Psoas muscle (tissue), 8 donors: Measurements from ENCODE around the gene ELMO1. TPM values are rescaled to one million over a fixed set of nuclear protein-coding genes. Genes with fewer than 3 reads are reported as not detected.

ENCODE experiments used
- ATAC-seq, 4 donors: fragments of 200-7000 bp; cut with Tn5 transposase; one replicate each; pipeline ENCODE4 v1.9.1; 2020; ENCODE audit warnings: moderate library complexity in 3 of 4, mild to moderate bottlenecking in 2 of 4
- DNase-seq, 2 donors: peaks; one replicate each; pipeline ENCODE4 v3.0.0-alpha.2; 2020
- H3K27ac ChIP-seq: fragments of 200-600 bp; one replicate; pipeline ENCODE4 v1.8.0; 2022
- H3K27me3 ChIP-seq, 3 donors: fragments of 200-600 bp in 1 of 3; one replicate each; pipeline versions ENCODE4 v1.6.1 to v1.8.0; 2013 to 2022; ENCODE audit warnings: low read length in 2 of 3, mild to moderate bottlenecking in 2 of 3, moderate library complexity in 1 of 3; ENCODE audit not compliant: insufficient read depth in 3 of 3
- H3K36me3 ChIP-seq, 2 donors: fragments of 200-600 bp in 1 of 2; one replicate each; pipeline versions ENCODE4 v1.6.1 to v1.8.0; 2013 to 2022; ENCODE audit warnings: low read depth in 1 of 2, mild to moderate bottlenecking in 1 of 2, moderate library complexity in 1 of 2; ENCODE audit not compliant: insufficient read depth in 1 of 2
- H3K4me1 ChIP-seq: fragments of 200-600 bp; one replicate; pipeline ENCODE4 v1.8.0; 2022
- H3K4me3 ChIP-seq: fragments of 200-600 bp; one replicate; pipeline ENCODE4 v1.8.0; 2022; ENCODE audit warnings: mild to moderate bottlenecking
- H3K9me3 ChIP-seq: fragments of 200-600 bp; one replicate; pipeline ENCODE4 v1.8.0; 2022
- WGBS, 3 donors: extraction: QIAGEN DNeasy Blood & Tissue Kit; methylation state at CpG; one replicate each; pipeline versions ENCODE4 v1.1.6 to v1.1.7; 2013; 5-methylcytosine and 5-hydroxymethylcytosine counted together
- intact Hi-C, 2 donors: fragments of 100-400 bp; cut with DNase I; formaldehyde crosslinking; loops; one replicate each; pipeline versions ENCODE4 v1.11.0 to v1.14.2; 2022
- polyA plus RNA-seq, 3 donors: library from polyadenylated mRNA; stranded (reverse); fragments of 200-250 nt; gene quantifications; one replicate each; pipeline ENCODE4 v1.2.3, GENCODE V29; 2013
- total RNA-seq, 4 donors: library from RNA; stranded (reverse); fragmentation: NEBNext Ultra II Directional in 2 of 4; extraction: Animal tissue kit (Norgen Biotek cat#: 25700) in 2 of 4; gene quantifications; one replicate each; pipeline versions ENCODE4 v1.2.1 to v1.2.4, GENCODE V29; 2021 to 2023
- TF ChIP-seq, protein P1 (sequence below): fragments of 200-600 bp; IDR thresholded peaks from one replicate; pipeline ENCODE4 v1.8.0; 2022; ENCODE audit warnings: antibody characterized with exemption
- donor health status: healthy with polysubstance abuse.
- donor health status: DM: no; HTN: no; CAD: no; lungs with moderate emphysema.
- donor health status: Bipolar disorder and iron deficiency.
- donor health status: healthy.
- donor health status: DM: yes; HTN: yes; CAD: no.
- donor health status: DM: no; HTN: no; CAD: no.
- donor health status: DM: no; HTN: no; CAD: no.
- donor health status: DM: yes; HTN: yes; CAD: no.

The ELMO1 gene
- total and polyA plus RNA-seq, 7 donors = 2.8 to 8.1 (median 6.9) TPM

DNA sequence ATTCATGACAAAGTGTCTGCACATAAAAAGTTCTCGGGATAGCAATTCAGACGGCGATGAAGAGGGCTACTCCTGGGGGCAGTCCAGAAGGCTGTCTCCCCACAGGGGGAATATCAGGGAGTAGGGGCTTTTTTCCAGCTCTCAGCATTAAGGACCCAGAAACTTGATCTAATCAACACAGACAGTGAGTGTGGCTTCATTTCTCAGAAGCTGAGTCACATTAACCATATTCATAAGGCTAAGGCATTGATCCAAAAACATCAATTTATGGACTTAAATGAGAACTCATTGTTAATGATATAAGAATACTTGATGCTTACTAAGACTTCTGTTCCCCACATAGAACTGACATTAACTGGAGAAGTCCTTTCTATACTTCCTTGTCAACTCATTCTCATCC, 636.9 kb downstream of the ELMO1 start:
- H3K36me3 ChIP-seq = no peaks in the 10 kb centered on the region
- H3K9me3 ChIP-seq = no peaks in the 10 kb centered on the region
- ATAC-seq (no peak), DNase-seq (no peak)
- TF ChIP-seq, protein P1, sequence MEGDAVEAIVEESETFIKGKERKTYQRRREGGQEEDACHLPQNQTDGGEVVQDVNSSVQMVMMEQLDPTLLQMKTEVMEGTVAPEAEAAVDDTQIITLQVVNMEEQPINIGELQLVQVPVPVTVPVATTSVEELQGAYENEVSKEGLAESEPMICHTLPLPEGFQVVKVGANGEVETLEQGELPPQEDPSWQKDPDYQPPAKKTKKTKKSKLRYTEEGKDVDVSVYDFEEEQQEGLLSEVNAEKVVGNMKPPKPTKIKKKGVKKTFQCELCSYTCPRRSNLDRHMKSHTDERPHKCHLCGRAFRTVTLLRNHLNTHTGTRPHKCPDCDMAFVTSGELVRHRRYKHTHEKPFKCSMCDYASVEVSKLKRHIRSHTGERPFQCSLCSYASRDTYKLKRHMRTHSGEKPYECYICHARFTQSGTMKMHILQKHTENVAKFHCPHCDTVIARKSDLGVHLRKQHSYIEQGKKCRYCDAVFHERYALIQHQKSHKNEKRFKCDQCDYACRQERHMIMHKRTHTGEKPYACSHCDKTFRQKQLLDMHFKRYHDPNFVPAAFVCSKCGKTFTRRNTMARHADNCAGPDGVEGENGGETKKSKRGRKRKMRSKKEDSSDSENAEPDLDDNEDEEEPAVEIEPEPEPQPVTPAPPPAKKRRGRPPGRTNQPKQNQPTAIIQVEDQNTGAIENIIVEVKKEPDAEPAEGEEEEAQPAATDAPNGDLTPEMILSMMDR = no peak
- intact Hi-C loops = no loop called here
- H3K4me1 ChIP-seq = no peaks in the 10 kb centered on the region
- no peak overlapping the region for H3K27ac ChIP-seq
- H3K4me3 ChIP-seq = no peak overlapping the region
- 65 to 72% (median 68%) methylated on average over 3 of the region's 3 CpGs for WGBS, 3 donors
- no peaks in the 10 kb centered on the region for H3K27me3 ChIP-seq

DNA sequence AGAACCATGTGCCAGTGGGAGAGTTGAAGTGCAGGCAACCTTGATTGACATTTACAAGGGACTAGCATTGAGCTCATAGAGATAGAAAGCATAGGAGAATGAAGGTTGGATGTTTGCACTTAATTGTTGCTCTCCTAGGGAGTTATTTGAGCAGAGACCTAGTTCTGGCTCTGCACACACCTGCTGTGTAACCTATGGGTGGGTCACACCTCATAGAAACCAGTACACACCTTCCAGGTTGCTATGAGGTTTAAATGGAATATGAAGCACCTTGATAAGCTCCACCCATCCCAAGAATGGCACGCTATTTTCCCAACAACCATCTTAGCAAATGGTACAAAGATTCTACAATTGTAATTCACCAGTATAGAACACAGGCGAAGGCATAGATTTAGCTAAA, 638.2 kb downstream of the ELMO1 start:
- no peaks in the 10 kb centered on the region for H3K9me3 ChIP-seq
- intact Hi-C loops = no loop called here
- WGBS, 3 donors = 48 to 70% (median 69%) methylated on average over 2 of the region's 2 CpGs

DNA sequence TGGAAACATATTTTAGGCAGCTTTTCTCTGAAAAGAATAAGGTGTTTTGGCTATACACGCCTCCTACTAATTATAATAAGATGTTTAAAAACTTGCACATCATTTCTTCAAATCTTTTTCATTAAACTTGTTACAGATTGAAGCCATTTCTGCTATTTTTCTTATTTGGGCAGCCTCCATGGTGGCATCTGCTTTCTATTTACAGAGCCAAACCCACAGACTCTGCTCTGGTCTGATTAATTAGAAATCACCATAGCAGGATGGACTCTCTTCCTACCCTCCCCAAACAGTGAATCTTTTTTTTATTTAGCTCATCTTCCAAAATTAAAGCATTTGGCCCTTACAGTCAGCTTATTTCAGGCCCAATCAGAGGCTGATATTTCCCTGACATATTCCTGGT, 638.6 kb downstream of the ELMO1 start:
- DNase-seq = no peak
- no peaks in the 10 kb centered on the region for H3K9me3 ChIP-seq
- no peaks in the 10 kb centered on the region for H3K27me3 ChIP-seq
- H3K4me3 ChIP-seq = no peak overlapping the region
- no peak overlapping the region for H3K27ac ChIP-seq
- no peaks in the 10 kb centered on the region for H3K36me3 ChIP-seq
- intact Hi-C loops = no loop called here
- 92 to 95% (median 94%) methylated on average over 1 of the region's 1 CpG for WGBS, 3 donors
- no peaks in the 10 kb centered on the region for H3K4me1 ChIP-seq
- ATAC-seq = no peak
- TF ChIP-seq, protein P1 = no peak

More for the DNA sequence above, 638.2 kb downstream of the ELMO1 start:
- TF ChIP-seq, protein P1 = no peak
- ATAC-seq (no peak), DNase-seq (no peak)
- no peaks in the 10 kb centered on the region for H3K27me3 ChIP-seq
- no peaks in the 10 kb centered on the region for H3K4me1 ChIP-seq
- no peak overlapping the region for H3K4me3 ChIP-seq
- no peaks in the 10 kb centered on the region for H3K36me3 ChIP-seq
- H3K27ac ChIP-seq = no peak overlapping the region

DNA sequence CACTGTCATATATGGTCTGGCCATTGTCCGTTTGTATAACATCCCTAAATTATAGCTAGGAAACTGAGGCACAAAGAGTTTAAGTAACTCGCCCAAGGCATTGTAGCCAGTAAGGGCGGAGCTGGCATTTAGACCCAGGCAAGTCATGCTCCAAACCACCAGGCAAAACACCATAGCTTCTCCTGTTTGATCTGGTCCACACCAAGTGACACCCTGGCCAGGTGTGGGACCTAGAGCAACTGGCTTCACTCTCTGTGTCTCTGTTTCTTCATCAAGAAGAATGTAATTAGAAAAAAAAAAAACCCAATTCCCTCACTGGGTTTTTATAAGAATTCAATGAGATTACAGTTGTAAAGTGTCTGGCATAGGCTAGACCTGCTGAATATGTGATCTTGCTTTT, 639.2 kb downstream of the ELMO1 start:
- intact Hi-C loops = no loop called here
- 87 to 92% (median 88%) methylated on average over 3 of the region's 3 CpGs for WGBS, 3 donors
- no peaks in the 10 kb centered on the region for H3K27me3 ChIP-seq
- no peak for DNase-seq
- no peak overlapping the region for H3K27ac ChIP-seq
- TF ChIP-seq, protein P1 = no peak
- no peaks in the 10 kb centered on the region for H3K4me1 ChIP-seq
- no peak overlapping the region for H3K4me3 ChIP-seq
- ATAC-seq = no peak
- no peaks in the 10 kb centered on the region for H3K36me3 ChIP-seq
- no peaks in the 10 kb centered on the region for H3K9me3 ChIP-seq

DNA sequence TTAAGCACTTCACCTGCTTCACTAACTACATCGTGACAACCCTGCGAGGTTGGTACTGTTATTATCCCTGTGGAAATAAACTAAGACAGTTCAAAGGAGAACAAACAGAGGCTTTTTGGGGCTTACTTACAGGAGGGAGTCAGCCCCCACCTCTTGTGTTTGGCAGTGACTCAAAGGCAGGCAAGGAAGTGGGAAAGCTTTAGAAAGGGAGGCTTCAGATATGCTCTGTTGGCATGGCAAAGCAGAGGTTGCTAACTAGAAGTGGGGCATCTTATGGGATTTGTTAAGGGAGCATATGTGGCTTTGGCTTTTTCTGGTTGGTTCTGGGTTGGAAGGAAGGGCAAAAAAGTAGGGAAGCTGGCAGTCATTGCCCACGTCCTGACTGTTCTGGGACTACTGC, 639.6 kb downstream of the ELMO1 start:
- Histone ChIP-seq H3K4me3 (no peak overlapping the region), H3K27me3 (no peaks in the 10 kb centered on the region), H3K4me1 (no peaks in the 10 kb centered on the region), H3K27ac (no peak overlapping the region), H3K36me3 (no peaks in the 10 kb centered on the region), H3K9me3 (no peaks in the 10 kb centered on the region)
- ATAC-seq (no peak), DNase-seq (no peak)
- 80 to 91% (median 81%) methylated on average over 3 of the region's 3 CpGs for WGBS, 3 donors
- TF ChIP-seq, protein P1 = no peak
- intact Hi-C loops = no loop called here
